GM04503 (cell line): Measurements from ENCODE around the gene ADIPOQ.
"Not testable (repeated sequence)": the region's sequence is repeated elsewhere in the genome, so short reads cannot be mapped to it uniquely, and the experiment has no call there.

Experiments used
- DNase-seq: peaks from one replicate; pipeline ENCODE4 v3.0.0-alpha.2; 2012; ENCODE audit warnings: low read depth

The ADIPOQ gene

DNA sequence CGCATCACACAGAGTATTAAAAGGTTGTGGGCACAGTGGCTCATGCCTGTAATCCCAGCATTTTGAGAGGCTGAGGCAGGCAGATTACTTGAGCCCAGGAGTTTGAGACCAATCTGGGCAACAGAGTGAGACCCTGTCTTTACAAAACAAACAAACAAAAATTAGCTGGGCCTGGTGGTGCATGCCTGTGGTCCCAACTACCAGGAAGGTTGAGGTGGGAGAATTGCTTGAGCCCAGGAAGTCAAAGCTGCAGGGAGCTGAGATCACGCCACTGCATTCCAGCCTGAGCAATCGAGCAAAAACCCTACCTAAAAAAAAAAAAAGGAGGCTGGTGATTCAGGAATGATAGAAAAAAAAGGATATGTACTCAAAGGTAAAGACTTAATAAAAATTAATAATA, 59.6 kb downstream of the ADIPOQ start:
- no peak for DNase-seq

DNA sequence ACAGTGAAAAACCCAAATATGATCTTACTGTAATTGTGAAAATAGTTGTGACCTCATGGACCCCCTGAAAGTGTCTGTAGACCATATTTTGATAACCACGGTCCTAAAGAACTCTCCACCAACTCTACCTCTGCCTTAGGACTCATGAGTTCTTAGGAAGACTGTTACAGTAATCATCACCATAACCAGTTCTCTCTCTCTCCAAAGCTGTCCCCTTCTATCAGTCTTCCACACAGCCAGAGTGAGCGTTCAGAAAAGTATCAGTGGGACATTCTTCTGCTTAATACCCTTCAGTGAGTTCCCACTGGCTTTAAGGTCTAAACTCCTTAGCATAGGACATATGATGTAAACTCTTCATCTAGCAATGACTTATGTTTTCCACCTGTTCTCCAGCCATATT, 60.2 kb downstream of the ADIPOQ start:
- DNase-seq, result no peak

DNA sequence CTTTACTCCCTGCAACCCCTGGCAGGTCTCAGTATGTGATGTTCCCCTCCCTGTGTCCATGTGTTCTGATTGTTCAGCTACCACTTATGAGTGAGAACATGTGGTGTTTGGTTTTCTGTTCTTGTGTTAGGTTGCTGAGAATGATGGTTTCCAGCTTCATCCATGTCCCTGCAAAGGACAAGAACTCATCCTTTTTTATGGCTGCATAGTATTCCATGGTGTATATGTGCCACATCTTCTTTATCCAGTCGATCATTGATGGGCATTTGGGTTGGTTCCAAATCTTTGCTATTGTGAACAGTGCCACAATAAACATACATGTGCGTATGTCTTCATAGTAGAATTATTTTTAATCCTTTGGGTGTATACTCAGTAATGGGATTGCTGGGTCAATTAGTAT, 61.2 kb downstream of the ADIPOQ start:
- not testable (repeated sequence) for DNase-seq

DNA sequence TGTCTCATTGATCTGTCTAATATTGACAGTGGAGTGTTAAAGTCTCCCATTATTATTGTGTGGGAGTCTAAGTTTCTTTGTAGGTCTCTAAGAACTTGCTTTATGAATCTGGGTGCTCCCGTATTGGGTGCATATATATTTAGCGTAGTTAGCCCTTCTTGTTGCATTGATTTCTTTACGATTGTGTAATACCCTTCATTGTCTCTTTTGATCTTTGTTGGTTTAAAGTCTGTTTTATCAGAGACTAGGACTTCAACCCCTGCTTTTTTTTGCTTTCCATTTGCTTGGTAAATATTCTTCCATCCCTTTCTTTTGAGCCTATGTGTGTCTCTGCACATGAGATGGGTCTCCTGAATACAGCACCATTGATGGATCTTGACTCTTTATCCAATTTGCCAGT, 64.6 kb downstream of the ADIPOQ start:
- DNase-seq, result not testable (repeated sequence)
